ENCODE results near the gene RBCK1.
"Not testable (repeated sequence)": the region's sequence is repeated elsewhere in the genome, so short reads cannot be mapped to it uniquely, and the experiment has no call there.

The RBCK1 gene

GRCh38 chr20:376750-377149, 31.3 kb upstream of the RBCK1 start:
- no peak for DNase-seq

GRCh38 chr20:377578-377977, 30.5 kb upstream of the RBCK1 start:
- not testable (repeated sequence) for DNase-seq

GRCh38 chr20:378961-379336, 29.1 kb upstream of the RBCK1 start:
- DNase-seq, result no peak

GRCh38 chr20:380763-381580, 27.1 kb upstream of the RBCK1 start:
- DNase-seq, result peak; percentile 84

GRCh38 chr20:381581-382290, 26.4 kb upstream of the RBCK1 start:
- peak; percentile 88 for DNase-seq

GRCh38 chr20:382291-383115, 25.6 kb upstream of the RBCK1 start:
- no peak for DNase-seq

- DNase-seq, result no peak
These were observed 24.2 kb upstream of the RBCK1 start for GRCh38 chr20:383889-384288.

- DNase-seq, result no peak
These were observed 23.4 kb upstream of the RBCK1 start for GRCh38 chr20:384723-385122.

- DNase-seq, result no peak
These were observed 22.7 kb upstream of the RBCK1 start for GRCh38 chr20:385448-385847.

GRCh38 chr20:386634-387033, 21.5 kb upstream of the RBCK1 start:
- not testable (repeated sequence) for DNase-seq

- DNase-seq, result no peak
These were observed 20.6 kb upstream of the RBCK1 start for GRCh38 chr20:387520-387919.

GRCh38 chr20:388034-388994, 19.8 kb upstream of the RBCK1 start:
- no peak for DNase-seq

- no peak for DNase-seq
These were observed 18.9 kb upstream of the RBCK1 start for GRCh38 chr20:389220-389619.

- DNase-seq, result no peak
These were observed 16.9 kb upstream of the RBCK1 start for GRCh38 chr20:391041-391711.

- not testable (repeated sequence) for DNase-seq
These were observed 14.8 kb upstream of the RBCK1 start for GRCh38 chr20:393296-393695.

GRCh38 chr20:396252-396618, 11.9 kb upstream of the RBCK1 start:
- no peak for DNase-seq

- no peak for DNase-seq
These were observed 11.3 kb upstream of the RBCK1 start for GRCh38 chr20:396619-397431.

- DNase-seq, result no peak
These were observed 10.5 kb upstream of the RBCK1 start for GRCh38 chr20:397432-398237.

GRCh38 chr20:399182-399707, 8.9 kb upstream of the RBCK1 start:
- no peak for DNase-seq

GRCh38 chr20:400128-400453, 8.0 kb upstream of the RBCK1 start:
- no peak for DNase-seq
